Karpas-422 (cell line): ENCODE data around the gene IFIT3. TPM values are rescaled to one million over a fixed set of nuclear protein-coding genes. Genes with fewer than 3 reads are reported as not detected.

Experiments used
- DNase-seq: peaks from one replicate; pipeline ENCODE4 v3.0.0-alpha.2; 2015
- H2AFZ ChIP-seq: fragments of 200-600 bp; sonication (generic); 2 replicates; pipeline ENCODE4 v1.6.1; 2014; ENCODE audit warnings: antibody characterized with exemption, low read length, mixed read lengths
- H3K27ac ChIP-seq: fragments of 200-600 bp; sonication (generic); 2 replicates; pipeline ENCODE4 v1.5.1; 2014; ENCODE audit warnings: mild to moderate bottlenecking, low read length, moderate library complexity
- H3K27me3 ChIP-seq: fragments of 200-600 bp; sonication (generic); 2 replicates; pipeline ENCODE4 v1.6.1; 2014; ENCODE audit warnings: low read length, mixed read lengths
- H3K36me3 ChIP-seq: fragments of 200-600 bp; sonication (generic); 2 replicates; pipeline ENCODE4 v1.6.1; 2014; ENCODE audit warnings: low read length, mixed read lengths; ENCODE audit not compliant: insufficient read depth
- H3K4me1 ChIP-seq: fragments of 200-600 bp; sonication (generic); 2 replicates; pipeline ENCODE4 v1.6.1; 2014; ENCODE audit warnings: mild to moderate bottlenecking, low read length, mixed read lengths
- H3K4me2 ChIP-seq: fragments of 200-600 bp; sonication (generic); 2 replicates; pipeline ENCODE4 v1.6.1; 2014; ENCODE audit warnings: low read length, low read depth, mild to moderate bottlenecking; ENCODE audit not compliant: poor library complexity, severe bottlenecking
- H3K4me3 ChIP-seq: fragments of 200-600 bp; sonication (generic); 2 replicates; pipeline ENCODE4 v1.5.1; 2014; ENCODE audit warnings: mild to moderate bottlenecking, antibody characterized with exemption, low read length, mixed read lengths
- H3K79me2 ChIP-seq: fragments of 200-600 bp; sonication (generic); 2 replicates; pipeline ENCODE4 v1.6.1; 2014; ENCODE audit warnings: mild to moderate bottlenecking, low read length, mixed read lengths
- H3K9ac ChIP-seq: fragments of 200-600 bp; sonication (generic); 2 replicates; pipeline ENCODE4 v1.6.0; 2014; ENCODE audit warnings: low read length
- H3K9me2 ChIP-seq: fragments of 200-600 bp; sonication (generic), shearing (Covaris generic); replicated peaks from 2 replicates; pipeline ENCODE4 v1.6.0; 2014; ENCODE audit warnings: mild to moderate bottlenecking, low read length, moderate library complexity; ENCODE audit not compliant: insufficient read depth
- H3K9me3 ChIP-seq: fragments of 300-700, 200-600 bp; sonication (generic); 2 replicates; pipeline ENCODE4 v1.6.1; 2014; ENCODE audit warnings: low read length, mixed read lengths
- H4K20me1 ChIP-seq: fragments of 200-600 bp; sonication (generic); 2 replicates; pipeline ENCODE4 v1.6.1; 2014; ENCODE audit warnings: mild to moderate bottlenecking, antibody characterized with exemption, low read length, low read depth; ENCODE audit not compliant: insufficient read depth
- total RNA-seq: library from RNA; depleted of rRNA; stranded (reverse); fragments of >200 nt; shearing (Covaris generic); gene quantifications from 2 replicates; pipeline ENCODE4 v1.2.3, GENCODE V29; 2014; ENCODE audit warnings: low replicate concordance

The IFIT3 gene
- total RNA-seq, 1 experiment from 2014 or later = 1.0 TPM

- no peaks in the 10 kb centered on the region for H3K9me2 ChIP-seq
- no peak overlapping the region for H3K9ac ChIP-seq
- DNase-seq = no peak
- no peak overlapping the region for H3K4me2 ChIP-seq
- no peaks in the 10 kb centered on the region for H3K27me3 ChIP-seq
- H3K79me2 ChIP-seq = no peaks in the 10 kb centered on the region
- no peaks in the 10 kb centered on the region for H3K4me1 ChIP-seq
- no peaks in the 10 kb centered on the region for H3K9me3 ChIP-seq
- no peaks in the 10 kb centered on the region for H3K36me3 ChIP-seq
- no peak overlapping the region for H2AFZ ChIP-seq
- no peaks in the 10 kb centered on the region for H4K20me1 ChIP-seq
- no peak overlapping the region for H3K4me3 ChIP-seq
- no peak overlapping the region for H3K27ac ChIP-seq
These were observed 36.7 kb downstream of the IFIT3 start for GRCh38 chr10:89364531-89364930.

DNA sequence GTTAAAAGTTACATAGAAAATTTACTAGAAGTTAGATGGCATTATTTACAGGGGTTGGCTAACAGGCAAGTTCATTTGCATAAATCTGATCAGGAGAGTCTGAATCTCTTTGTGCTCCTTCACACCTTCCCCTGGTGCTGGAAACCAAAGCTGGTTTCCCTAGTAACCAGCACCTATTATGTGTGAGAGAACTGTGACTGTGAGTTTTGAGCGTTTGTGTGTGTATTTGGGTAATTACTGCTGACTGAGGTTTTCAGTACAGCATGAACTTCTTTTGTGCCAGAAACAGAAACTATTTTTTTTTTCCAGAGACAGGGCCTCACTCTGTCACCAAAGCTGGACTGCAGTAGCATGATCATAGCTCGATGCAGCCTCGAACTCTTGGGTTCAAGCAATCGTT lies 39.7 kb downstream of the IFIT3 start:
- H3K4me1 ChIP-seq = no peaks in the 10 kb centered on the region
- H3K79me2 ChIP-seq = no peaks in the 10 kb centered on the region
- H3K27me3 ChIP-seq = no peaks in the 10 kb centered on the region
- no peak overlapping the region for H3K27ac ChIP-seq
- H3K4me3 ChIP-seq = no peak overlapping the region
- no peaks in the 10 kb centered on the region for H3K36me3 ChIP-seq
- no peaks in the 10 kb centered on the region for H3K9me2 ChIP-seq
- no peak overlapping the region for H3K9ac ChIP-seq
- H3K9me3 ChIP-seq = no peaks in the 10 kb centered on the region
- H4K20me1 ChIP-seq = no peaks in the 10 kb centered on the region
- no peak overlapping the region for H2AFZ ChIP-seq
- H3K4me2 ChIP-seq = no peak overlapping the region
- no peak for DNase-seq

DNA sequence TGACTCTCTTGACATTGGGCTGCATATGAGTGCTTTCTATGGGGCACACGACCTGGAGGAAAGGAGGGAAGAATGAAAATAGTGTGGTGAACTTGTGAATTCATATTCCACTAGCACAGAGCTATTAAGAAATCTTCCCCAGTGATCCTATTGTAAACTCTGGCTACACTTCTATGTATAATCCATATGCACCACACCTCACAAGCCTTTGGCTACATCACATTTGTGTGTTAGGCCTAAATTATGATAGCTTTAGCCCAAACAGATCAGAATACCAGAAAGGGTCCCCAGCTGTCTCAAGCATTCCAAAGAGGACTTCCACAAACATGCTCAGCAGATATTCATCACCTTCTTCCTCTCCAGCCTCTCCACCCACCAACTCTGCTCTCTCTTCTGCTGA lies 40.3 kb downstream of the IFIT3 start:
- H3K27me3 ChIP-seq = no peaks in the 10 kb centered on the region
- no peaks in the 10 kb centered on the region for H3K4me1 ChIP-seq
- no peak overlapping the region for H2AFZ ChIP-seq
- no peak overlapping the region for H3K9ac ChIP-seq
- no peaks in the 10 kb centered on the region for H3K9me3 ChIP-seq
- H3K79me2 ChIP-seq = no peaks in the 10 kb centered on the region
- H3K4me2 ChIP-seq = no peak overlapping the region
- H3K27ac ChIP-seq = no peak overlapping the region
- no peaks in the 10 kb centered on the region for H4K20me1 ChIP-seq
- no peak for DNase-seq
- no peaks in the 10 kb centered on the region for H3K9me2 ChIP-seq
- no peaks in the 10 kb centered on the region for H3K36me3 ChIP-seq
- H3K4me3 ChIP-seq = no peak overlapping the region

- H3K27ac ChIP-seq = no peak overlapping the region
- no peaks in the 10 kb centered on the region for H4K20me1 ChIP-seq
- DNase-seq = peak; percentile 40
- H3K79me2 ChIP-seq = no peaks in the 10 kb centered on the region
- H2AFZ ChIP-seq = no peak overlapping the region
- H3K36me3 ChIP-seq = no peaks in the 10 kb centered on the region
- no peak overlapping the region for H3K4me2 ChIP-seq
- H3K4me3 ChIP-seq = no peak overlapping the region
- no peaks in the 10 kb centered on the region for H3K4me1 ChIP-seq
- no peaks in the 10 kb centered on the region for H3K9me2 ChIP-seq
- H3K9me3 ChIP-seq = no peaks in the 10 kb centered on the region
- no peaks in the 10 kb centered on the region for H3K27me3 ChIP-seq
- no peak overlapping the region for H3K9ac ChIP-seq
These were observed 41.6 kb downstream of the IFIT3 start for GRCh38 chr10:89369156-89370105.

DNA sequence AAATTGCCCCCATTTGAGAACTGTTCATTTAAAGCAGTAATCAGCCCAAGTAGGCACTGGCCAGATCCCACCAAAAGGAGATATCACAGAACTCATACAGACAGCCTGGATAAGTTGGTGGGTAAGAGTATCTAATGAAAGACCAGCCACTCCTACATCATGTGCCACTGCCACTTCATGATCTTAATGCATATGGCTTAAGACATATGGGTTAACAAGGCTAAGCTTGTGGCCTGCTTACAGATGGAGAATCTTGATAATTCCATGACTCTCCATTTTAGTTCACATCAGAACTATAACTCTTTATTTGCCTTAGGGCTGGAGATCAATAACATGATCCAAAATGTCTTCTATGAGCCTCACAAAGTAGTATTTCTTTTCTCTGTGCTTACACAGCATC lies 43.3 kb downstream of the IFIT3 start:
- DNase-seq = no peak
- H3K27me3 ChIP-seq = no peaks in the 10 kb centered on the region
- H4K20me1 ChIP-seq = no peaks in the 10 kb centered on the region
- H3K4me3 ChIP-seq = no peak overlapping the region
- no peak overlapping the region for H3K4me2 ChIP-seq
- H3K9me2 ChIP-seq = no peaks in the 10 kb centered on the region
- H3K27ac ChIP-seq = no peak overlapping the region
- H3K9me3 ChIP-seq = no peaks in the 10 kb centered on the region
- H3K9ac ChIP-seq = no peak overlapping the region
- no peaks in the 10 kb centered on the region for H3K36me3 ChIP-seq
- no peaks in the 10 kb centered on the region for H3K79me2 ChIP-seq
- no peak overlapping the region for H2AFZ ChIP-seq
- no peaks in the 10 kb centered on the region for H3K4me1 ChIP-seq

DNA sequence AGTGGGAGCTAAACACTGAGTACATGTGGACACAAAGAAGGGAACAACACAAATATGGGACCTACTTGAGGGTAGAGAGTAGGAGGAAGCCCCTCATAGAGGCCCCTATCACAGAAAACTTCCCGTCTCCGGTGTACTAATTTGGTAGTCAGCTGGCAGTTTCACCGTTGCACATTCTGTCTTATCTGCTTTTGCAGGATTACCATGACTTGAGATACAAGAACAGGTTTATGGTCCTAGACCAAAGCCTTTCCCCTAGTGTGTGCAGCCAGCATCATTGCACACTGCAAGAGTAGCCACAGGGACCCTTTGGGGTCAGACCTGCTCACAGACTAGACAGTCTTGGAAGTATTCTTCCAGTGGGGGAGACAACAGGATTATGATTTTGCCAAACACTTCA lies 44.2 kb downstream of the IFIT3 start:
- H2AFZ ChIP-seq = no peak overlapping the region
- H3K9me2 ChIP-seq = no peaks in the 10 kb centered on the region

GRCh38 chr10:89373916-89374711 lies 46.3 kb downstream of the IFIT3 start:
- Histone ChIP-seq H3K36me3 (no peaks in the 10 kb centered on the region), H3K27ac (no peak overlapping the region), H3K9me2 (no peaks in the 10 kb centered on the region), H3K79me2 (no peaks in the 10 kb centered on the region), H3K9ac (no peak overlapping the region), H3K4me2 (no peak overlapping the region), H3K4me3 (no peak overlapping the region), H3K4me1 (no peaks in the 10 kb centered on the region), H4K20me1 (no peaks in the 10 kb centered on the region), H3K27me3 (no peaks in the 10 kb centered on the region), H2AFZ (no peak overlapping the region), H3K9me3 (no peaks in the 10 kb centered on the region)
- DNase-seq = no peak

More for the DNA sequence above, 44.2 kb downstream of the IFIT3 start:
- DNase-seq = no peak
- no peak overlapping the region for H3K27ac ChIP-seq
- H4K20me1 ChIP-seq = no peaks in the 10 kb centered on the region
- H3K4me2 ChIP-seq = no peak overlapping the region
- H3K9me3 ChIP-seq = no peaks in the 10 kb centered on the region
- no peaks in the 10 kb centered on the region for H3K27me3 ChIP-seq
- H3K79me2 ChIP-seq = no peaks in the 10 kb centered on the region
- H3K4me1 ChIP-seq = no peaks in the 10 kb centered on the region
- H3K4me3 ChIP-seq = no peak overlapping the region
- no peaks in the 10 kb centered on the region for H3K36me3 ChIP-seq
- no peak overlapping the region for H3K9ac ChIP-seq

DNA sequence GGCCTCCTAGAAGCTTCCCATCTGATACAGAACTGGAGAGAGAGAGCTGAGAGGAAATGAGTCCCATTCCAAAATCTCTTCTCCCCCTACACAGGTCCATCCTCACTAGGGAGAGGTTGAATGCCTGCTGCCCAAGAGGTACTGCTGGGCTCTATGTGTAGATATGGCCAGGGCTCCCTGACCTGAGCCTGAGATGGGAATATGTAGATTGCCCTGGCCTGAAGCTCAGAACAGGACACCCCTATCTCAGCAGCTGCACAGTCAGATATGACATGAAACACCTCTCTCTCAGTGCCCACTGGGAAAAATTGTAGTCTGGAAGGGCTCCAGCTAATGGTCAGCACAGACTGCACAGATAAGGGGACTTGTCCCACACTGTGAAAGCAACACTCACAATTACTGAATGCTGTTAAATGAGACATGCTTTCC lies 46.9 kb downstream of the IFIT3 start:
- Histone ChIP-seq H4K20me1 (no peaks in the 10 kb centered on the region), H3K9ac (no peak overlapping the region), H3K9me2 (no peaks in the 10 kb centered on the region), H2AFZ (no peak overlapping the region), H3K9me3 (no peaks in the 10 kb centered on the region), H3K4me1 (no peaks in the 10 kb centered on the region), H3K36me3 (no peaks in the 10 kb centered on the region), H3K27ac (no peak overlapping the region), H3K4me3 (no peak overlapping the region), H3K4me2 (no peak overlapping the region), H3K27me3 (no peaks in the 10 kb centered on the region), H3K79me2 (no peaks in the 10 kb centered on the region)
- no peak for DNase-seq
